HG02588 (cell line): ENCODE measurements around the gene DIP2B.

Experiments
- ATAC-seq: cut with Tn5 transposase; IDR thresholded peaks from one replicate; pipeline ENCODE4 v1.9.1; 2021; ENCODE audit warnings: mild to moderate bottlenecking, moderate library complexity; ENCODE audit not compliant: unreplicated experiment

DIP2B gene

DNA sequence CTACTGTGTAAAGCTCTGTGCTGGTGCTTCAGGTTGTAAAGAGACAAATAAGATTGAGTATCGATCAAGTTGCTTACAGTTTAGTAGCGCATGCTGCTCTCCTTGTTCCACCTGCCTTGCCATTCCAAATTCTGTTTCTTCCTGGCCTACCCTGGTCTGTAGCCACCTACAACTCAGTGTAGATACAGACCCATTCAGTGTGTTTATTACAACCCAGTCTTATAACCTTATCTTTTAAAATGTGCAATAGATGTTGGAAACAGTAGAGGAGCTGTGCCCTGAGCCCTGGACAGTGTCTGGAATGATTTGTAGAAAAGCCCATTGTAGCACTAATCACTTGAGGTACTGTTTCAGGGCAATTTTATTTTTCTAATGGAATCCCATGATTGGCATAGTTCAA, 68.5 kb downstream of the DIP2B start:
- ATAC-seq: no peak

DNA sequence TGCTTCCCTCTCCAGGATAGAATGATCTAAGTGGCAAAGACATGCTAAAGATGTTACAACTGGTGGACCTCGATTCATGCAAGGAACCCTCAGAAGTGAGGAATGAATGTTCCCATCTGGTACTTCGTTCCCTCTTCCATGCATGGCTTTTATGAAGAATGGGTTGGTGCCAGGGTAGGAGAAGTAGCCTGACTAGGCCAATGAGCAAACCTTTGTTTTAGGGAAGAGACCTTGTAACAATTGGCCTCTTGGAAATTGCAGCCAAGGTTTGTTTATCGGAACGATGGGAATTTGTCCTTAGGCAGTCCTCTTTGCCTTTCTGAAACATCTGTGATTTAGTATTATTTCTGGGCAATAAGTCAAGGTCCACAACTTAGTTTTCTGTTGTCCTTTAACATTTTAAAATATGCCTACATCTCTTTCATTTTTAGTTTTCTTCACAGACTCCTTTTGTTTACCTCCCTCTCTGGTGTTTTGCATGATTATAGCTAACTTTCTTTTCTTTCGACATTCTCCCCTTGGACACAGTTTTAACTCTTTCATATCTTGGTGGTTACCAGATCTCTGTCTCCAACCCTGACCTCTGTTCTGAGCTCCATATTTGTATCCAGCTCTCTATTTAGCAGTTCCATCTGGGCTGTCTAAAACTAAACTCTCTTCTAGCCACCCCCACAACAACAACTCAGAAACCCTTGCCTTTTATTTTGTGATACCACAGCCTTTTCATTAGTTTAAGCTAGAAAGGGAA, 70.0 kb downstream of the DIP2B start:
- ATAC-seq: no peak

DNA sequence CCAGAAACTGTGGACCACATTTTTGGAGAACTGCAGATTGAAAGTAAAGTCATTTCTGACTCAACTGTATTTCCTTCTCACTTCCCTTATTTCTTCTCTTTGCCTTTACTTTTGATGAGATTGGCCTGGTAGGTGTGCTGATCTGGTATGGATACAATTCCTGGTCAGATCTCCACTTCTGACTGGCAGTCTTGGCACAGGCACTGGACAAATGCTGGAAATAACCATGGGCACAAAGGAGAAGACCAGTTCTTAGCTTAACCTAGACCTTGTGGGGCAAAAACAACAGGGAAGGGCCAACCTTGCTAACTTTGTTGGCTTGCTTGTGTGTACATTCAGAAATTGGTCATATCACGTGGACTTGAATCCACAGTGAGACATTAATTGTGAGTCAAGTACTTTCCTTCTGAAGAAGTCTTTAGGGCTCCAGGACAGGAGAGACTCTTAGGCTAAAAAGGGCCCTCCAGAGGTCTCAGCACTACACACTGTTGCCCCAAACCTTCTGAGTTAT, 75.0 kb downstream of the DIP2B start:
- no peak for ATAC-seq

DNA sequence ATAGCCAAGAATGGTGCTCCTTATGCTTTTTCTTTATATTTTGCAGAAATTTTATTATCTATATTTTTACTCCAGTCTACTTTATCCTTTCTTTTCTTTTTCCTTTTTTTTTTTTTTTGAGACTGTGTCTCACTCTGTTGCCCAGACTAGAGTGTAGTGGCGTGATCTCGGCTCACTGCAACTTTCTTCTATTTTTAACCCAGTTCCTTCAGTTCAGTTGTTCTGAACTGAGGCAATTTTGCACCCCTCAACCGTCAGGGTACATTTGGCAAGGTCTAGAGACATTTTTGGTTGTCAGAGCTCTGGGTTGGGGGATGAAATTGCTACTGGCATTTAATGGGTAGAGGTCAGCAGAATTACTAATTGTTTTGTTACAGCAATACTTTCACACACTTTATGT, 75.7 kb downstream of the DIP2B start:
- ATAC-seq: no peak

DNA sequence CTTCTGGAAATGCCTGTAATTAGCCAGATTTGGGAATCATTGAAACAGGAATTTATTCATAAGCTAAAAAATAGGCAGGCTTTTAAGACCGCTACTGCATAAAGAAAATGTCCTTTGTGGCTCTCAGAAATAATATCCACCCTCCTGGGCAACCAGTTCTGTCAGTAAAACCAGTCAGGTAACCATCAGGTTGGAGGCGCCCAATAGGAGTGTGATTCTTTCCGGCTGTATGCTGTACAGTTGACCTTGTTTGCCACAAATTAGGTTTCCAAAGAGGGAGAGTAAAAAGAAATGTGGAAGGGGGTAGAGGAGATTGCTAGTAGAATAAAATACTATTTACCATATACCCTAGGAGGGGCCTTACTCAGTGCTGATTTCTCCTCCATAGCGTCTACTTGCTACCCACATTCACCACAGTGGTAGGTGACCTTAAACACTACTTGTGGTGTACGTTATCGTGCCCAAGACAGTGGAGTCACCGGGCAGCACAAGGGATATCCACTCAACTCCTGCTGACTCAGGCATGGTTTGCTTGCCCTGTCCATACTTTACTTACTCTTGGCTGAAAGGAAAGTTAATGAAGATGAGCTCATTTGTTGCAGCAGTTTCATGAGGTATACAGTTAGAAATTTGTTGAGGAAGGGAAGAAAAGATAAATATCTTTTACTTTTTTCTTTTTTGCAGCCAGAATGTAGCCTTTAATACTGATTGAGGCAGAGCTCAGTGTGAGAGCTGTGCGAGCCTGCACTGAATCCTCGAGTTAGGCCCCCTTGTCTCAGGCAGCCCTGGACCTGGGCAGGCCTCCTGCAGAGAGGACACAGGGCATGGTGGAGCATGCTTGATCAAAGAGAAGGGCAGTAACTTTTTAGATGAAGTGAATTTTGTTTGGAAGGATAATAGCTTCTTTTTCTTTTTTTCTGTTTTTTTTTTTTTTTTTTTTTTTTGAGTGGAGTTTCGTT, 76.7 kb downstream of the DIP2B start:
- ATAC-seq: no peak

DNA sequence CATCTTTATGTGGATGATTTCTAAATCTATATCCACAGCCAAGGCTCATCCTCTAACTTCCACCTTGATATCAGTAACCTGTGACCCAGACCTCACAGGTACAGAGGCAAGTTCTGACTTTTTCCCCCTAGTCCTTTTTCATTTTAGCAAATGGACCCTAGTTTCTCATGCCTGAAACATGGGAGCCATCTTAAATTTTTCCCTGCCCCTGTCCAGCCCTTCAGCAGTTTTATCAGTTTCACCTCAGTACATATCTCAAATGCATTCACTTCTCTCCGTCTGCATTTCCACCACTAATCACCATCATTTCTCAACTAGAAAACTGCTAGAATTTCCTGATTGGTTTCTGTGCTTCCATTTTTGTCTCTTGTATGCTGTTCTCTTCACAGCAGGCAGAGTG, 79.3 kb downstream of the DIP2B start:
- no peak for ATAC-seq

DNA sequence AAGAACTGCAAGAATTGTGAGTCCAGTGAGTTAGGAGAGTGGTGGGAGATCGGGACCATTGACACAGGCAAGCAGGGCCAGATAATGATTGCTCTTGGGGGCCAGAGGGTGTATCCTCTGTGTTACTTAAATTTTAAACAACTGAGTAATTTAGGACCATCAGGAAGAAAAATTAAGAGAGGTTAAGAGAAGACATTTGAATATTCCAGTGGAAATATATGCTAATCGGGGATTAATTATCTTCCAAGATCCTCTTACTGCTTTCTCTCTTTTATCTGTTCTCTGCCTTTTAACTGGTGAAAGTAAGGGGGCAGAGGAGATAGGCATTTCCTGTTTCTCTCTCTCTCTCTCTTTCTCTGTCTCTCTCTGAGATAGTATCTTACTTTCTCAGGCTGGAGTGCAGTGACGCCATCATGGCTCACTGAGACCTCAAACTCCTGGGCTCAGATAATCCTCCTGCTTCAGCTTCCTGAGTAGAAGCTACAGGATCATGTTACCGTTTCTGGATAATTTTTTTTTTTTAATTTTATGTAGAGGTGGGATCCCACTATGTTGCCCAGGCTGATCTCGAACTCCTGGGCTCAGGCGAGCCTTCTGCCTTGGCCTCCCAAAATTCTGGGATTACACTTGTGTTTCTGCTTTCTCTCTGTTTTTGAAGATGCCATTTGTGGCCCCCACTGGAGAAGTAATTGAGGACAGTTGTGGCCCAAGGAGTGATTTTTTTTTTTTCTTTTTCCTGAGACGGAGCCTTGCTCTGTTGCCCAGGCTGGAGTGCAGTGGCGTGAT, 85.1 kb downstream of the DIP2B start:
- ATAC-seq: no peak

DNA sequence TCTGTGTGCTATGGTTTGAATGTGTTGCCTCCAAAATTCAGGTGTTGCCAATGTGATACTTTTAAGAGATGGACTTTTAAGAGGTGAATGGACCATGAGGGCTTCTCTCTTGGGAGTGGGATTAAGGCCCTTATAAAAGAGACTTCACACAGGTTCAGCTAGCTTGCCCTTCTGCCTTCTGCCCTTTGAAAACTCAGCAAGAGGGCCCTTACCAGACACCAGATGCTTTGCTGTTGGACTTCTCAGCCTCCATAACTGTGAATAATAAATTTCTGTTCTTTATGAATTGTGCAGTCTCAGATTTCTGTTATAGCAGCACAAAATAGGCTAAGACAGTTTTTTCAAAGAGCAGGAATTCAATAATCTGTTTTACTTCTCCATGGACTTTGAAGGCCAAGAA, 86.1 kb downstream of the DIP2B start:
- ATAC-seq: no peak

DNA sequence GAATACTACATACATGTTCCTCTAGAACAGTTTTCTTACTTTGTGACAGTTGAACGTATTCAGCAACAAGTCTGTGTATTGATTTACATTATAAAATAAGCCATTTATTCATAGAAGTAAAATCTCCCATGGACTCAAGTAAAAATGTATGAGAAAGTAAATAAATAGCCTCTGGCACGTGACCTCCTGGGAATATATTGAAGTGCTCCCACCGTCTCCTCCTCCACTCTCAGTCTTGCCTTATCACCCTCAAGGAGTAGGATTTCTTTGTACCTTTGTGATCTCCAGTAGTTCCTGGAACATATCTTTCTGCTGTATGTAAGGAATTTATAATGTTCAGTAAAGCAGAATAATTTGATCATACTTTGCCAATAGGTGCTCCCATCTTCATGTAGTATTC, 90.9 kb downstream of the DIP2B start:
- ATAC-seq: no peak

DNA sequence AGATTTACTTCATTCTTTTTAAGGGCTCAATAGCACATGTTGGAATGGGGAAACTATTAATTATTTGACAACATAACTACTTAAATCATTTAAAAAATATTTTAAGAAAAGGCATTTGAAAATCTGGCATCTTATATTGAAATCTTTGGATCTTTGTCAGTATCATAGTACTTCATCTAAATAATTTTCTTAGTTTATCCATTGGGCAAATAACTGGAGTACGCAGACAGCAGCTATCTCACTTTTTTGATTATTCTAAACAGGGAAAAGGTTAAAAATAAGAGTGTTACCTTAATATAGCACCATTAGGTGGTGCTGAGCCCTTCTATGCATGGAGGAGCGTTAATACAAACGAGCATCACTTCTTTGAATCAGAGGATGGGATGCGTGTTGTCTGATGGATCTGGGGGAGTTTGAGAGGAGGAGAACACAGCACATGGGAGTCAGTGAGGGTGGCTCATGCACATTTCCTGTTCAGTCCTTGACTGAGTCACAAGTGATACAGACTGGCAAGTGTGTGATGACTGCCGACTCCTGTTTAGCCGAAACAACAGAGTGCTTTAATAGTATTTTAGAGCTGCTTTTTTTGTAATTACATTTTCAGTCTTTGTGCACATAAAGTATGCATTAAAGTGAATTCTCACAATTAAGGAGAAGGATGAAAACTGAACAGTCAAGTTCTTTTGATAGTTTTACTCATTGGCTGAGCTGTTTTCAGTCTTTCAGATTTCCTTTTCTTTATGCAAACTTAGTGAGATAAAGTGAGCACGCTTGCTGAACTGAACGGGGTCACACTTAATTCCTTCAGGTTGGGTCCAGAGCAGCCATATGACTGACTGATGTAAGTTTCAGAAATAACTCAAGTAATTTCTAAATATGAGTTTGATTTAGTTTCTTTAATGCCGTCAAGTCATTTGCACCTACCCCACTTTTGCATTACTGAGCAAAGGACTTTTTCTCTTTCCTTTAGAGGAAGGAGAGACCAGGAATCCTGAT, 92.7 kb downstream of the DIP2B start:
- ATAC-seq: peak; percentile 65

DNA sequence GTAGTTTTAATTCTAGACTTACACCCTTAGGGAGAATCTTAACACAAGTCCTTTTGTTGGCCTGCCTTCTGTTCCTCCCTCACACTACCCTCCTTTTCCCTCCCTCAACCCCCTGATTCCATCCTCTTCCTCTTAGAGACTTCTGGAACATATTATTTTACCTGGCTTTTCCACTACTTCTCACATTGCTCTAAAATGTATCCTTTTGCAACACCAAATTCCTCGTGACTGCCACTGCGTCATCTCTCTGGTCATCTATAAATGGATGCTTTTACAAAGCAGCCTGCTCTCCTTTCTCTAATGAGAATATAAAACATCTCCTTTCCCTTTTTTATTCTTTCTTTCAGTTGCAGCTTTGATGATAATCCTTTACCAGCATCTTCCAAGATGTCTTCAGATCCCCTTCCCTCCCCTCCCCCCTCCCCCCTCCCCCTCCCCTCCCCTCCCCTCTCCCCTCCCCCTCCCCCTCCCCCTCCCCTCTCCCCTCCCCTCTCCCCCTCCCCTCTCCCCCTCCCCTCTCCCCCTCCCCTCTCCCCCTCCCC, 93.6 kb downstream of the DIP2B start:
- ATAC-seq: no peak

DNA sequence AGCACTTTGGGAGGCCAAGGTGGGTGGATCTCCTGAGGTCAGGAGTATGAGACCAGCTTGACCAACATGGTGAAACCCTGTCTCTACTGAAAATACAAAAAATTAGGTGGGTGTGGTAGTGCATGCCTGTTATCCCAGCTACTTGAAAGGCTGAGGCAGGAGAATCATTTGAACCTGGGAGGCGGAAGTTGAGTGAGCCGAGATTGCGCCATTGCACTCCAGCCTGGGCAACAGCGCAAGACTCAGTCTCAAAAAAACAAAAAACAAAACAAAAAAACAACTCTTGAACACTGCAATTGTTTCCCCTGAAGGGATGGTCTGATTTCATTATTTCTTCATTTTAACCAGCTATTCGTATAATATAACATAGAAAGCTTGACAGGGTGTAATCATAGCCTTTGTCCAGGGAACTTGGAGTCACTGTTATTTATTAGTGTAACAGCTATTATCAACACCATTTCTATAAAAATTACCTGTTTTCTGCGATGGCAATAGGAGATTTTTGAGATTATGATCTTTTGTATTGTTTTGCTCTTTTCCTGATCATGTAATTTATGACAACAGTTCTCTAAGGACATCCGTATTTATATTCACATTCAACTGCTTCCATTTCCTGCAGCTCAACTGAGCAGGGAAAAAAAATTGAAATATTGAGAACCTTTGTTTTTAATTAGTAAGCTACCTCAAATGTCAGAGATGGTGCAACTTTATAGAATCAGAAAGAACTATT, 94.7 kb downstream of the DIP2B start:
- no peak for ATAC-seq

DNA sequence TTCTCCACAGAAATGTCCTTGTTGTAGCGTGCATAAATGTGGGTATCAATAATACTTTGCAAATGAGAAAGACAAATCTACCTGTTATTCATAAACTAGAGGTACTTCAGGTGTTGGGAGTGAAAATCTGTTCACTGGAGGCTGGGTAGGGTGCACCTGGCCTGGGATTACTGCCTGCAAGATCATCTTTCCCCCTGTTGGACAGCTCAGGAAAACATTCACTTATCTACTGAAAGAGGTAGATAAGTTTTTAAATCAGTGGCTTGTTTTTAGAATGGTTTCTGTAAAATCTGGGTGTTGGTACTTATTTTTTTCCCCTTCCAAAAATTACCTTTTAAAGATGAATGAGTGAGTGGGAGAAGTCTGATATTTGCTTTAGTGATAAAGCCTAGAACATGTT, 95.6 kb downstream of the DIP2B start:
- no peak for ATAC-seq

DNA sequence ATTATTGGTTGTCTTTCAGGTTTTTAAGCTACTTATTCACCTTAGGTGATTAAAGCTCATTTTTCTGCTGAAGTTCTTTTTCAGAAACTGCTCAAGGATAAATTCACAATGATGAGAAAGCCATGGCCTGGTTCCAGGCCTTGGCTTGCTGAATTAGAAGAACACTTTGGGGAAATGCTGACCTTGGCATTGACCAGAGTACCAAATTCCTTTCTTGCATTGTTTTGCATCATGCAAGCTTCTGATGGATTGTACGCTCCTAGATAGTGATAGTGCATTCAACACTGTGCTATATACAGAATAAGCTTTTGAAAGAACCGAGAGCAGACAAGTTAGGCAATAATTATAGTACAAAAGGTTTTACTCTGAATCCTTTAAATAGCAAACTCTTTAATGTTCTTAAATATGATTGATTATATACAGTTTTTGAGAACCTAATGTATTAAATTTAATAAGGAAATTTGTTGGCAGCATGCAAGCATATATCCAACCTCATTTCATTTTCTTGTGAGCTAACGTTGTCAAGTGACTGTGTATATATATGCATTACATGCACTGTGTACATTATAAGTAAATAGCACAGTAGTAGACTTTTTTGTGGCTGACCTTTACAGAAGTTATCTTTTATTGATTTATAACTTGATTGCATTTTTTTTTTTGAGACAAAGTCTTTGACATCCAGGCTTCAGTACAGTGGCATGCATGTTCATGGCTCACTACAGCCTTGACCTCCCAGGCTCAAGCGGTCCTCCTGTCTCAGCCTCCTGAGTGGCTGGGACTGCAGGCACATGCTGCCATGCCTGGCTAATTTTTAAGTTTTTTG, 99.2 kb downstream of the DIP2B start:
- no peak for ATAC-seq

DNA sequence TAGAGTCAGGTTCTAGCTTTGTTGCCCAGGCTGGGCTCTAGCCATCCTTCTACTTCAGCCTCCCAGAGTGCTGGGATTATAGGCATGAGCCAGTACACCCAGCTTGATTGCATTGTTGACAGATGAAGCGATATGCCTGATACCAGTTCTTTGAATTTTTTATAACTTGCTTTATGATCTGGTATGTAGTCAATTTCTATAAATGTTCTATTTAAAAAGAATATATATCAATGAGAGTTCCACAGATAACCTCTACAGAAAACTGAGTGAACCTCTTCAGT, 99.8 kb downstream of the DIP2B start:
- ATAC-seq: no peak

DNA sequence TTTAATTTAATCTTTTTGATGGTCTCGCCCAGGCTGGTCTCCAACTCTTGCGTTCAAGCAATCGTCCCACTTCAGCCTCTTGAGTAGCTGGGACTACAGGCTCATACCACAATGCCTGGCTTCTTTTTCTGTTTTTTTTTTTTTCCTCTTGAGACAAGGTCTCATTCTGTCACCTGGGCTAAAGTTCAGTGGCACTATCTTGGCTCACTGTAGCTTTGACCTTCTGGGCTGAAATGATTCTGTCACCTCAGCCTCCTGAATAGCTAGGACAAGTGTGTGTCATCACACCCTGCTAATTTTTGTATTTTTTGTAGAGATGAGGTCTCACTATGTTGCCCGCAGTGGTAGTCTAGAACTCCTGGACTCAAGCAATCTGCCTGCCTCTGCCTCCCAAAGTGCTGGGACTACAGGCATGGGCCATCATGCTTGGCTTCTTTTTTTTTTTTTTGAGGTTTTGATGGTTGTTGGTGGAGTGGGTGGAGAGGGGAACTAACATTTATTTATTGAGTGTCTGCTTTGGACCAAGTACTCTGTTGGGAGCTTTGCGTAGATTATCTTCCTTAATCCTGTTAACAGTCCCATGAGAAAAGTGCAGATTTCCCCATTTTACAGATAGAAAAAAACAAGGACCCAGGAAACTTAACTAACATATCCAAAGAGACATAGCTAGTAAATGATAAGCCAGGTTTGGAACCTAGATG, 102.0 kb downstream of the DIP2B start:
- ATAC-seq: no peak

DNA sequence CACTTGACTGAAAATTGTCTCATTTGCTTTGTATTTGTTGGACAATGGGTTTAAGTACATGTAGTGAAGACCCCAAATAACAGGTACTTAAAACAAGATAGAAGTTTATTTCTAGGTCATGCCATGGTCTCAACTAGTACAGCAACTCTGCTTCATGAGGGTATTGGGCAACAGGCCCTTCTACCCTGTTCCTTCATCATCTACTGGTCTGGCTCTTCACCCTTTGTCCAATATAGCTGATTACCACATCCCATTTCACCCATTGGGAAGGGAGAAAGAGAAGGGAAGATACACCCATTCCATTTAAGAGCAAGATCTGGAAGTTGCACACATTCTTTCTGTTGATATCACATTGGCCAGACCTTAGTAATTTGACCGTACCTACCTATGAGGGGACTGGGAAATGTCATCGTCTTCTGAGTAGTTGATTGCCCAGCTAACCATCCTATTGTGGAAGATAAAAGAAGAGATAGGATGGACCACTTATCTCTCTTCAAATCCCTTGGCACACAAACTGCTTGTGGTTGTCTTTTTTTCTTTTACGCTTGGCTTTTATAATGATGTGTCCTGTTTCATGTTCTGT, 104.6 kb downstream of the DIP2B start:
- ATAC-seq: no peak
